ENCODE data around the gene GAB2.

GAB2 gene

DNA sequence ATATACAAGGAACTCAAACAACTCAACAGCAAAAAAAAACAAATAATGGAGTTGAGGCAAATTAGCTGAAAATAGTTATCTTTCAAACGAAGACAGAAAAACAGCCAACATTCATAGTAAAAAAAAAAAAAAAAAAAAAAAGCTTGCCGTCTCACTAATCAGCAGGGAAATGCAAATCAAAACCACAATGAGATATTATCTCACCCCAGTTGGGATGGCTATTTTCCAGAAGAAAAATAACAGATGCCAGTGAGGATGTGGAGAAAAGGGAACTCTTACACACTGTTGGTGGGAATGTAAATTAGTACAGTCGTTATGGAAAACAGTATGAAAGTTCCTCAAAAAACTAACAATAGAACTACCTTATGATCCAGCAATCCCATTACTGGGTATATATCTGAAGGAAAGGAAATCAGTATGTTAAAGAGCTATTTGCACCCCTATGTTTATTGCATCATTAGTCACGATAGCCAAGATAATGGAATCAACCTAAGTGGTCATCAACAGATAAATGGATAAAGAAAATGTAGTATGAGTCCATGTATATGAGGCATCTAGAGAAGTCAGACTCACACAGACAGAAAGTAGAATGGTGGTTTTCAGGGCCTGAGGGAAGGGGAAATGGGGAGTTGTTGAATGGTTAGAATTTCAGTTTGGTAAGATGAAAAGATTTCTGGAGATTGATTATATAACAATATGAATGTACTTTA, 172.9 kb downstream of the GAB2 start:
- Histone ChIP-seq H3K4me3 (ENCODE audit: low read length in 2 of 2) (no peak overlapping the region), H3K4ac (ENCODE audit: low read length) (no peak overlapping the region), H3K23ac (ENCODE audit: low read depth, low read length, poor library complexity) (no peak overlapping the region), H3K18ac (ENCODE audit: low read length) (no peak overlapping the region), H2BK15ac (ENCODE audit: low read length) (no peak overlapping the region), H3K4me1 (ENCODE audit: control insufficient read depth in 2 of 2, insufficient read depth in 1 of 2, low read depth in 1 of 2, low read length in 2 of 2) (peaks cover 0 to 2% of the 10 kb centered on the region in 2 donors), H2BK120ac (ENCODE audit: low read depth, low read length) (no peak overlapping the region), H3K9me3 (replicated peaks in 1 of 2; ENCODE audit: control insufficient read depth in 2 of 2, insufficient read depth in 1 of 2, low read depth in 1 of 2, low read length in 2 of 2) (peaks cover 5 to 19% of the 10 kb centered on the region in 2 donors), H3K36me3 (replicated peaks in 1 of 2; ENCODE audit: control insufficient read depth in 2 of 2, insufficient read depth in 2 of 2, low read length in 2 of 2) (peaks cover 0 to 28% of the 10 kb centered on the region in 2 donors), H3K27me3 (ENCODE audit: control insufficient read depth in 3 of 3, insufficient read depth in 3 of 3, low read depth in 1 of 3, low read length in 3 of 3) (no peaks in the 10 kb centered on the region), H2BK12ac (ENCODE audit: low read length) (no peak overlapping the region), H2AK5ac (ENCODE audit: low read depth, low read length) (no peak overlapping the region), H3K79me1 (ENCODE audit: low read depth, low read length) (no peaks in the 10 kb centered on the region), H3K27ac (replicated peaks; ENCODE audit: low read length) (no peak overlapping the region), H2BK5ac (ENCODE audit: low read length) (no peak overlapping the region), H2AFZ (ENCODE audit: low read length) (no peak overlapping the region), H4K91ac (ENCODE audit: low read depth, low read length, poor library complexity) (no peak overlapping the region), H3K14ac (ENCODE audit: low read length) (no peak overlapping the region), H3K4me2 (ENCODE audit: insufficient read depth, low read length, poor library complexity, severe bottlenecking) (no peak overlapping the region), H4K8ac (ENCODE audit: low read depth, low read length) (no peak overlapping the region), H3K9ac (ENCODE audit: low read depth, low read length, poor library complexity) (no peak overlapping the region)
- WGBS, 2 donors (ENCODE audit: extremely low coverage in 2 of 2, insufficient read length in 2 of 2, insufficient replicate concordance in 1 of 2), result no CpG with 5 or more reads among the region's 4 CpGs
- no peak for DNase-seq (ENCODE audit: low spot score)

DNA sequence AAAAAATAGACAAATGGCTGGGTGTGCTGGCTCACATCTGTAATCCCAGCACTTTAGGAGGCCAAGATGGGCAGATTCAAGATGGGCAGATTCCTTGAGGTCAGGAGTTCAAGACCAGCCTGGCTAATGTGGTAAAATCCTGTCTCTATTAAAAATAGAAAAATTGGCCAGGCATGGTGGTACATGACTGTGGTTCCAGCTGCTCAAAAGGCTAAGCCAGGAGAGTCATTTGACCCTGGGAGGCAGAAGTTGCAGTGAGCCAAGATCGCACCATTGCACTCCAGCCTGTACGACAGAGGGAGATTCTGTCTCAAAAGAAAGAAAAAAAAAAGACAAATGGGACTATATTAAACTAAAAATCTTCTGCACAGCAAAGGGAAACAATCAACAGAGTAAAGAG, 173.5 kb downstream of the GAB2 start:
- no peak overlapping the region for H3K9ac ChIP-seq (ENCODE audit: low read depth, low read length, poor library complexity)
- H3K79me1 ChIP-seq (ENCODE audit: low read depth, low read length), result no peaks in the 10 kb centered on the region
- no peak overlapping the region for H3K27ac ChIP-seq (replicated peaks; ENCODE audit: low read length)
- H3K18ac ChIP-seq (ENCODE audit: low read length), result no peak overlapping the region
- no peak overlapping the region for H2AK5ac ChIP-seq (ENCODE audit: low read depth, low read length)
- no CpG with 5 or more reads among the region's 2 CpGs for WGBS, 2 donors (ENCODE audit: extremely low coverage in 2 of 2, insufficient read length in 2 of 2, insufficient replicate concordance in 1 of 2)
- no peak for DNase-seq (ENCODE audit: low spot score)
- H3K23ac ChIP-seq (ENCODE audit: low read depth, low read length, poor library complexity), result no peak overlapping the region
- no peak overlapping the region for H2AFZ ChIP-seq (ENCODE audit: low read length)
- no peak overlapping the region for H3K4me3 ChIP-seq (ENCODE audit: low read length in 2 of 2)
- no peak overlapping the region for H3K4ac ChIP-seq (ENCODE audit: low read length)
- peaks cover 0 to 22% of the 10 kb centered on the region in 2 donors for H3K36me3 ChIP-seq (replicated peaks in 1 of 2; ENCODE audit: control insufficient read depth in 2 of 2, insufficient read depth in 2 of 2, low read length in 2 of 2)
- H3K9me3 ChIP-seq (replicated peaks in 1 of 2; ENCODE audit: control insufficient read depth in 2 of 2, insufficient read depth in 1 of 2, low read depth in 1 of 2, low read length in 2 of 2), result peaks cover 5 to 21% of the 10 kb centered on the region in 2 donors
- no peak overlapping the region for H2BK12ac ChIP-seq (ENCODE audit: low read length)
- no peak overlapping the region for H2BK120ac ChIP-seq (ENCODE audit: low read depth, low read length)
- H3K27me3 ChIP-seq (ENCODE audit: control insufficient read depth in 3 of 3, insufficient read depth in 3 of 3, low read depth in 1 of 3, low read length in 3 of 3), result no peaks in the 10 kb centered on the region
- H3K4me2 ChIP-seq (ENCODE audit: insufficient read depth, low read length, poor library complexity, severe bottlenecking), result no peak overlapping the region
- H4K8ac ChIP-seq (ENCODE audit: low read depth, low read length), result no peak overlapping the region
- H3K4me1 ChIP-seq (ENCODE audit: control insufficient read depth in 2 of 2, insufficient read depth in 1 of 2, low read depth in 1 of 2, low read length in 2 of 2), result peaks cover 0 to 2% of the 10 kb centered on the region in 2 donors
- H2BK15ac ChIP-seq (ENCODE audit: low read length), result no peak overlapping the region
- no peak overlapping the region for H3K14ac ChIP-seq (ENCODE audit: low read length)
- H4K91ac ChIP-seq (ENCODE audit: low read depth, low read length, poor library complexity), result no peak overlapping the region
- no peak overlapping the region for H2BK5ac ChIP-seq (ENCODE audit: low read length)

- no peak overlapping the region for H3K23ac ChIP-seq (ENCODE audit: low read depth, low read length, poor library complexity)
- H2BK15ac ChIP-seq (ENCODE audit: low read length), result no peak overlapping the region
- H2AK5ac ChIP-seq (ENCODE audit: low read depth, low read length), result no peak overlapping the region
- H2BK5ac ChIP-seq (ENCODE audit: low read length), result no peak overlapping the region
- no peak overlapping the region for H2BK120ac ChIP-seq (ENCODE audit: low read depth, low read length)
- no peak overlapping the region for H3K27ac ChIP-seq (replicated peaks; ENCODE audit: low read length)
- no peak overlapping the region for H3K4me2 ChIP-seq (ENCODE audit: insufficient read depth, low read length, poor library complexity, severe bottlenecking)
- no peak overlapping the region for H4K8ac ChIP-seq (ENCODE audit: low read depth, low read length)
- H2AFZ ChIP-seq (ENCODE audit: low read length), result no peak overlapping the region
- H3K9ac ChIP-seq (ENCODE audit: low read depth, low read length, poor library complexity), result no peak overlapping the region
- H4K91ac ChIP-seq (ENCODE audit: low read depth, low read length, poor library complexity), result no peak overlapping the region
- no peak overlapping the region for H3K4ac ChIP-seq (ENCODE audit: low read length)
- H3K4me1 ChIP-seq (ENCODE audit: control insufficient read depth in 2 of 2, insufficient read depth in 1 of 2, low read depth in 1 of 2, low read length in 2 of 2), result peaks cover 0 to 2% of the 10 kb centered on the region in 2 donors
- H3K79me1 ChIP-seq (ENCODE audit: low read depth, low read length), result no peaks in the 10 kb centered on the region
- no peak overlapping the region for H2BK12ac ChIP-seq (ENCODE audit: low read length)
- H3K27me3 ChIP-seq (ENCODE audit: control insufficient read depth in 3 of 3, insufficient read depth in 3 of 3, low read depth in 1 of 3, low read length in 3 of 3), result no peaks in the 10 kb centered on the region
- no peak overlapping the region for H3K18ac ChIP-seq (ENCODE audit: low read length)
- no peak overlapping the region for H3K4me3 ChIP-seq (ENCODE audit: low read length in 2 of 2)
- H3K9me3 ChIP-seq (replicated peaks in 1 of 2; ENCODE audit: control insufficient read depth in 2 of 2, insufficient read depth in 1 of 2, low read depth in 1 of 2, low read length in 2 of 2), result peaks cover 5 to 21% of the 10 kb centered on the region in 2 donors
- no peak overlapping the region for H3K14ac ChIP-seq (ENCODE audit: low read length)
- DNase-seq (ENCODE audit: low spot score), result no peak
- peaks cover 2 to 4% of the 10 kb centered on the region in 2 donors for H3K36me3 ChIP-seq (replicated peaks in 1 of 2; ENCODE audit: control insufficient read depth in 2 of 2, insufficient read depth in 2 of 2, low read length in 2 of 2)
These were observed 176.1 kb downstream of the GAB2 start for GRCh38 chr11:78241475-78241874.

DNA sequence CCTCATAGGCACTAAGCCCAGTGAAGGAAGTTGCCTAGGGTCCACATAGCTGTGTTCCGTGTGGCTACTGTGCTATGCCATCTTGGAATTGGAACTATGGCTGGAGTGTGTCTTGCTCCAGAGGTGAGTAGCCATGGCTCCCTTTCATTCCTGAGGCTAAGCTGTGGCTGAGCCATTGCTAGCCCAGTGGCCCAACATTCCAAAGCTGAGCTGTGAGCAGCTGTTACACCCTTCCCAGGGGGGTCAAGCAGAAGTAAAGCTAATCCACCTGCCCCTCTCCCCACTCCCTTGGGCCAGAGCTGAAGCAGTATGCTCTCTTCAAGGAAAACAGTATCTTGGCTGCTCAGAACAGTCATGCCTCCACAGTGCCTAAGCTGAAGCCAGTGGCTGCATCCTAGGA, 177.8 kb downstream of the GAB2 start:
- H3K9me3 ChIP-seq (replicated peaks in 1 of 2; ENCODE audit: control insufficient read depth in 2 of 2, insufficient read depth in 1 of 2, low read depth in 1 of 2, low read length in 2 of 2), result peaks cover 5 to 18% of the 10 kb centered on the region in 2 donors
- no peak overlapping the region for H3K4me3 ChIP-seq (ENCODE audit: low read length in 2 of 2)
- H2BK120ac ChIP-seq (ENCODE audit: low read depth, low read length), result no peak overlapping the region
- no peak for DNase-seq (ENCODE audit: low spot score)
- no peaks in the 10 kb centered on the region for H3K79me1 ChIP-seq (ENCODE audit: low read depth, low read length)
- no peaks in the 10 kb centered on the region for H3K27me3 ChIP-seq (ENCODE audit: control insufficient read depth in 3 of 3, insufficient read depth in 3 of 3, low read depth in 1 of 3, low read length in 3 of 3)
- no peak overlapping the region for H3K4me2 ChIP-seq (ENCODE audit: insufficient read depth, low read length, poor library complexity, severe bottlenecking)
- H3K18ac ChIP-seq (ENCODE audit: low read length), result no peak overlapping the region
- no peak overlapping the region for H3K23ac ChIP-seq (ENCODE audit: low read depth, low read length, poor library complexity)
- H2BK5ac ChIP-seq (ENCODE audit: low read length), result no peak overlapping the region
- H4K8ac ChIP-seq (ENCODE audit: low read depth, low read length), result no peak overlapping the region
- H3K4me1 ChIP-seq (ENCODE audit: control insufficient read depth in 2 of 2, insufficient read depth in 1 of 2, low read depth in 1 of 2, low read length in 2 of 2), result peaks cover 0 to 2% of the 10 kb centered on the region in 2 donors
- no CpG with 5 or more reads among the region's 1 CpG for WGBS, 2 donors (ENCODE audit: extremely low coverage in 2 of 2, insufficient read length in 2 of 2, insufficient replicate concordance in 1 of 2)
- no peak overlapping the region for H3K27ac ChIP-seq (replicated peaks; ENCODE audit: low read length)
- H3K14ac ChIP-seq (ENCODE audit: low read length), result no peak overlapping the region
- no peak overlapping the region for H4K91ac ChIP-seq (ENCODE audit: low read depth, low read length, poor library complexity)
- no peak overlapping the region for H2AFZ ChIP-seq (ENCODE audit: low read length)
- H3K36me3 ChIP-seq (replicated peaks in 1 of 2; ENCODE audit: control insufficient read depth in 2 of 2, insufficient read depth in 2 of 2, low read length in 2 of 2), result peaks cover 0 to 2% of the 10 kb centered on the region in 2 donors
- H3K4ac ChIP-seq (ENCODE audit: low read length), result no peak overlapping the region
- H3K9ac ChIP-seq (ENCODE audit: low read depth, low read length, poor library complexity), result no peak overlapping the region
- no peak overlapping the region for H2BK15ac ChIP-seq (ENCODE audit: low read length)
- H2AK5ac ChIP-seq (ENCODE audit: low read depth, low read length), result no peak overlapping the region
- no peak overlapping the region for H2BK12ac ChIP-seq (ENCODE audit: low read length)

Measured in neuronal stem cell (in vitro differentiated cells).